Measurements from ENCODE around the gene RPTOR.

DNA sequence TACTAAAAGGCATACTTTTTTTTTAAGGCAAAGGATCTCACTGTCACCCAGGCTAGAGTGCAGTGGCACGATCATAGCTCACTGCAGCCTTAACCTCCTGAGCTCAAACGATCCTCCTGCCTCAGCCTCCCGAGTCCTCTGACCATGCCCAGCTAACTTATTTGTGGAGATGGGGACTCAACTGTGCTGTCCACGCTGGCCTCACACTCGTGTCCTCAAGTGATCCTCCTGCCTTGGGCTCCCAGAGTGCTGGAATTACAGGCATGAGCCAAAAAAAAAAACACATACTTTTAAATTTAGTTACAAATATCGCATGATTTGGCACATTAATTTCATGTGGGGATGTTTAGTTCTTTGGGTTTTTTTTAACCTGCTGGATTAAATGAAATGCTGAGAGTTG is 239.3 kb downstream of the RPTOR start:
- TF ChIP-seq POLR2A (IDR thresholded peaks at IDR 0.05; ENCODE audit: low read depth, low read length) (no peak), POLR2AphosphoS5 (IDR thresholded peaks at IDR 0.05; ENCODE audit: low read depth, low read length) (no peak), TAF1 (IDR thresholded peaks at IDR 0.05; ENCODE audit: low read depth, low read length) (no peak), PAX5 (IDR thresholded peaks at IDR 0.05; ENCODE audit: insufficient read depth, low read length, severe bottlenecking) (no peak), SPI1 (IDR thresholded peaks at IDR 0.05; ENCODE audit: low read depth, low read length) (no peak)

Data from GM12891 (cell line).